Stimulated activated CD4-positive, alpha-beta T cell treated with anti-CD3 and anti-CD28 coated beads, Interleukin-15, amount 100 ng/mL, for 48 hours (primary cell): ENCODE data around the gene C8A.

ENCODE experiments used
- DNase-seq, 2 donors: peaks; one replicate each; pipeline ENCODE4 v3.0.0-alpha.2; 2020; ENCODE audit warnings: low read depth in 2 of 2

The C8A gene

DNA sequence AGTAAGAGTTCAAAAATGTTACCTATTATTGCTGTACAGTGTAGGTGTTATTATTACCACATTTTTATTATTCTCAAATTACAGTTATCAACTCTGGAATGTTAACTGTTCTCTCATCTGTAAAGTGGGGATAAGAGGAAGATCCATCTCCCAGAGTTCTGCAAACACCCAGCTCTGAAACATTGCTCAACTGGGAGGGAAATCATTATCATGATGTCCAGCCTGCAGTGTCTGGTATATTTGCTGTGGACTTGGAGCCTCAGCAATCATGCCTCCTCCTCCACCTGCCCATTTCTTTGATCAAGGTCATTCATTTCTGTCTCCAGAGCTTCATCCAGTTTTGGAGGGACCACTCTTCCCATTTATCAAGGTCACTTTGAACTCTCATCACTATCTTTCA lies 39.4 kb downstream of the C8A start:
- no peak for DNase-seq

DNA sequence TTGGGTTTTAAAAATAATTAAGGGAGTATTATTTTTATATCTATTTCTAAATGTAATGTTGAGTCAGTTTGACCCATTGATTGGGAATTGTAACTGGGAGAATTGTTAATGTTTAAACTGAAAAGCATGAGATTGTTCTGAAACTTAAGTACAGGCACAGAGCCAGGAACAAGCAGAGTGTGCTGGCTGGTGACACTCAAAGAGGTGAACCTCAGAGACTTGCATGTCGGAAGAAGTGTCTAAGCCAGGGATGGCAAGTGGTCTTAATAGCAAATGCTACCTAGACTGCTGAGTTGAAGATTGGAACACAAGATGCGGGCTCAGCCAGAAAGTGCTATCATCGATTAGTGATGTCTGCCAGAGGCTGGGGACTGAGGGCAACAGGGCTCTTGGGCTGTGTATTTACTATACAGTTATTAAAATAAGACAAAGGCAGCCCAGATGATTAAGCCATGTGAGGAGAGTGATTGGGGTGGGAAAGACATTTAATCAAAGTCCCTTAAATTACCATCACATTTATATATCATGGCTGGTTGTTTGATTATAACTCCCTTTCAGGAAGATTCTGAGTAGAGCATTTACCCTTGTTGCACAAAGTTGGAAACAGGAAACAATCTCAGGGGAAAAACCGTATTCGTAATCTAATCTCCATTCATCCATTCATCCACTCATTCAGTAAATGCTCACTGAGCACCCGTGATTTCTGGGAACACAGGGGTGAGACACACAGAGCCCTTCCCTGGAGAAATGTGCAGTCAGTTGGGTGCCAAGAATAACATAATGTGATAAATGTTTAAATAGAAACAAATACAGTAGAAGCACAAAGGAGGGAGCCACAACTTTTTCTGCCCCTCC lies 42.8 kb downstream of the C8A start:
- no peak for DNase-seq

DNA sequence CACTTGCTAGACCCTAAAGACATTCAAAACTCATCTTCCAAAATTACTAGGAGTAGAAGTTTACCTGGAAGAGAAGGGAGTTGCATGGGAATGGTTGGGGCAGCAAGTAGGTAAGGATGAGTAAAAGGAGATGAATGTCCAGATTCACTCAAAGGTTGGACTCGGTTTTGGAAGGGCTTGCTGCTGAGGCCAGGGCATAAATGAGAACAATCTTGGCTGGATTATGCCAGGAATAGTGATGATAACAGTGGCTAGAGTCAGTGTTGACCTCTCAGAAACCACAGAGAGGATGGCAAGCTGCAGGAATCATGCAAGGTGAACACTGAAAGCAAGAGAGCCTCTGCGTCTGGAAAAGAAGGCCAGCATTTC lies 43.4 kb downstream of the C8A start:
- DNase-seq, result no peak

DNA sequence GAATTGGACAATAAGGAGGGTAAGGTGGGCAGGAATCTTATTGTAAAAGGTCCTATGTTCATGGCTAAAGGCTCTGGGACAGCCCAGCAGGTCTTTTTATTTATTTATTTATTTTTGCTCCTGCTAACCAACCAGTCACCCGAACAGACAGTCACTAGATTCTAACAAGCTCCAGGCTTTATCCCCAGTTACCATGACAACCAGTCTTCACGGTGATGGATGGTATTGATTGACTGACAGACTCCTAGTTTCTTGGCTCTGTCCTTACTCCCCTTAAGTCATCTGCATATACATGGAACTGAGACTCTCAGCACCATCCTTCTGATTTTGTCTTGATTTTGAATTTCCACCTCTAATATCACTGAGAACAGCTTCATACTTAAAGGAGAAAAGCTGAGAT lies 44.3 kb downstream of the C8A start:
- DNase-seq, result no peak

DNA sequence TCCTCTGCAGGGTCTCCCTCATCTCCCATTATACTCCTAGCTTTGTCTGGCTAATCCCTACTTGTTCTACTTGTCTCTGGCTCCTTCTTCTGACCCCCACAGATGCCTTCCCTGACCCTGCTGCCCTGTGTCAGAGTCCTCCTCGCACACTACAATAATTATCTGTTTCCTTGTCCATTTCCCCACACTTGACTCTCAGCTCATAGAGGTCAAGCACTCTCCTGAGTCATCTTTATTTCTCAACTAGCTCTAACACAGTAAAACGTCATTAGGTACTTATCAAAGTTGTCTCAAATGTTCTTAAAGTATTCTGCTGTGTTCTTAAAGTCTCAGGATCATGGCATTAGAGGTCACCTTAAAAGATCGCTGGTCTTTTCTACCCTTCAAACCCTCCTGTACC lies 47.1 kb downstream of the C8A start:
- DNase-seq, result no peak

DNA sequence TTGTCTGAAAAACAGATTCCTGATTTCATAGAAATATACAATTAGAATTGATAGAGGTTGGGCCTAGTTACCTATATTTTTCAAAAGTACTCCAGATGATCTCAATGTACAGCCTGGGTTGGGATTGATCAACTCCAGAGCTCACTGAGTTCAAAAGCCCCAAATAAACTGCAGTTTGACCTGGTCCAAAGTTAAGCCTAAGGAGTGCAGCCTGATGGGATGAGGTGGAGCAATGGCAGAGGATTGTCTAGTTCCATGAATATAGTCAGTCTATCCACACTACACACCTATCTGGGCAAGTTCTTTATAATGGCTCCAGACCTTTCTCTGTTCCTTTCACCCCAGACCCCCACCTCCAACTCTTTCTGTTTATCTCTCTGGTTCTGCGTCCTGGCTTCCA lies 49.2 kb downstream of the C8A start:
- DNase-seq, result no peak

DNA sequence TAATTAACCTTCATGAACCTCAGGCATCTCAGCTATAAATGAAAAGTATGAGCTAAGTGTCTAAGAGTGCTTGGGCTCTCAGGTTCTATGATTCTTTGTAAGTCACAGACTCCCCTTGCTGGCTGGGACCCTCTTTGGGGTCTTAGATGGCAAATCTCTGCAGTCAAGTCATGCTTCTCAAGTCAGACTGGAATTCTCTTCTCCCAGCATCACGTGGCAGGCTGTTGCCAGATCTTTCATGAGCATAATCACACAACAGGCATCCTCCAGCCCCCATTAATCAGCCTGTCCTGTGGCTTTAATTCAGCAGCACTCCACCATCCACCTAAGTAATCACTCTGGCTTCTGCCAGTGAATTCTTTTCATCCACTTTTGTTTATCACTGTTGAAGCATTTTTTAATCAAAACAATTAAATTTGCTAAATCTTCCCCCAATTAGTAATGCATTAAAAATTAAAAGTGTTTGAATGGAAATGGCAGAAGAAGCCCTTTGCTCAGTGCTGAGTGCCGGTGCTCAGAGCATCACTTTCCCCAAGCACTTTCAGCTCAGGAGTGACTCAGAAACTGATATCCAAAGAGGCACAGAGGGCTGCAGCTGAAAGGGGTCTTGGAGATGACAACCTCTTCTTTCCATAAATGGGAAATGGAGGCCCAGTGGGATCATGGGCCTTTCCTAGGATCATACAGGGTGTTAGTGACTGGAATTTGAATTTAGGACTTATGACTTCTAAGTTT lies 50.2 kb downstream of the C8A start:
- DNase-seq, result no peak

DNA sequence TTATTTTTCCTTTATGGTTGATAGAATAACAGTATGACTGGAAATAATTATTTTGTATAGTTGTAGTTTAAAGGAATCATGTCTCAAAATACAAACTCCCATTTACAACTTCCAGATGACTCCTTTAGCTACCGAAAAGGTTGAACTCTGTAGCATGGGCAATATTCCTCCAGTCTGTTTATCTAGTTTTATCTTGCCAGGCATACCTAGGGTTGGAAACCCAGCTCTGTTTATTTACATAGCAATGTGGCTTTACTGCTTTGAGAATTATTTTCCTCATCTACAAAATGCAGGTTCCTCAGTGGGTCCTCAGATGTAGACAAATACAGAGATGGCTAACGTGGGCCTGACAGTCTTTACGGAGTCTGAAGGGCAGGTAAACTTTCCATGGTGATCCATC lies 51.1 kb downstream of the C8A start:
- DNase-seq, result no peak

DNA sequence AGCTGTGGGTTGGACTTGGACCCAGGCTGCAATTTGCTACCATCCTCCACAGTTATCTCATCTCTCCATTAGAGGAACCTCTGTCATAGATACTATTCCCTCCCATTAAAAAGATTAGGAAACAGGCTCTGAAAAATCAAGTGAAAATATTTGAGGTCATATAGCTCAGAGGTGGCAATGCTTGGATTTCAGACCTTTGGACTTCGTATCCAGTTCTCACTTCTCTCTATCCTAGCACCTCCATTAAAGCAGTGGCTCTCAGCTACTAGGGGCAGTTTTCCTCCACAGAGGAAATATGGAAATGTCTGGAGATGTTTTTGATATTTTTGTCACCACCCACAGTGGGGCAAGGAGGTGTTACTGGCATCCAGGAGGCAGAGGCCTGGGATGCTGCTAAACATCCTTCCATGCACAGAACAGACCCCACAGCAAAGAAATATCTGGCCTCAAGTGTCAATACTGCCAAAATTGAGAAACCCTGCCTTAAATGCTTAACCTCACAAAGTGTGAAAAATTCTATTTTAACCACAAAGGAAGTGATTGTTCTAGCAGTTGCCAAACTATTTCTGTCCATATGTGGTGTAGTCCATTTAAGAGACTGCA lies 54.1 kb downstream of the C8A start:
- DNase-seq, result no peak

DNA sequence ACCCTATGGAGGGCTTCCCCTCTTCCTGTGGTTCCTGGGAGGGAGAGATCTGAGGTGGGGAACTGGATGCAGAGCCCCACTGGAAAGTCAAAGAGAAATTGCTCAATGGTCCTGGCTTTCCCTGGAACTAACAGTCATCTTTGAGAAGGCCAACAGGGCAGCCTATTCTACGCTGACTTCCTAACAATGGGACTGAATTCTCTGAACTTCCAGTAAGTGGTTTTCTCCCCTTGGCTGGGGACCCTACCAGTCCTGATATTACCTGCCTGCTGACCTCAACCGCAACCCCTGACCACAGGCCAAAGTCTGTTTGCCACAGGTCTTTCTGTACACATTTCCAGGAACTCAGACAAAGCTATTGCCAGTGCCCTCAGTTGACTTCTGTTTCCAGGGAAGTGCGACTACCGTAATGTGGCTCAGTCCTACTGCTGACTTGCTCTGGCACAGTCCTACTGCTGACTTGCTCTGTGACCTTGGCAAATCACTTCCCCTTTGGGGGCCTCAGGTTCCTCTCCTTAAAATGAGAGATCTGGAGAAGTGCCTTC lies 55.9 kb downstream of the C8A start:
- DNase-seq, result no peak

DNA sequence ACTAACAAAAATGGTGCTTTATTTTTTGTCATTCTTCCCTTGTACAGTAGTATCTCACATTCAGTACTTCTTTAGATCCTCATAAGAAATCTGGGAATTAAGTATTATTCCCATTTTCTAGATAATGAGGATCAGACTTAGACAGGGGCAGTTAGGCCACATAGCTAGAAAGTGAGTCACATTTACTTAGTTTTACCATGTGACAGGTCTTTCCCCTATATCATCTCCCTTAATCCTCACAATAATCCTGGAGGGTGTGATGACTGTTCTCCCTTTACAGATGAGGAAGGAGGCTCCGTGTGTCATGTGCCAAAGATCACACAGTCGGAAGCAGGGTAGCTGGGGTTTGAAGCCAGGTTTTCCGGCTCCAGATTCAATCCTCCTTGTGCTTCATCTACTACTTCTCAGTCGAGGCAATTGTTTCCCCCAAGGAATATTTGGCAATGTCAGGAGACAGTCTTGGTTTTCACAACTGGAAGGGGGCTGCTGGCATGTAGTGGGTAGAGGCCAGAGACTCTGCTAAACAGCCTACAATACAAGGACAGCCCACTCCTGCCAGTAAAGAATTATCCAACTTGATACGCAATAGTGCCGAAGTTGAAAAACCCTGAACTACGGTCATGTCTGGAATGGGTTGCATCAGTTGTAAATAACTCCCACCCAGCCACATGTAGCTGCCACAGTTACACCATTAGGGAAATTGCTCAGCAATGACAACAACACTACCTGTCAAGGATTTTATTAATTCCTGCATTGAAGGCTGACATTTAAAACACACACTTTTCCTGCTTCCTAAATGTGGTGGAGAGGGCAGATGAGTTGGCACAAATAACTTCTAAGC lies 56.7 kb downstream of the C8A start:
- DNase-seq, result no peak

DNA sequence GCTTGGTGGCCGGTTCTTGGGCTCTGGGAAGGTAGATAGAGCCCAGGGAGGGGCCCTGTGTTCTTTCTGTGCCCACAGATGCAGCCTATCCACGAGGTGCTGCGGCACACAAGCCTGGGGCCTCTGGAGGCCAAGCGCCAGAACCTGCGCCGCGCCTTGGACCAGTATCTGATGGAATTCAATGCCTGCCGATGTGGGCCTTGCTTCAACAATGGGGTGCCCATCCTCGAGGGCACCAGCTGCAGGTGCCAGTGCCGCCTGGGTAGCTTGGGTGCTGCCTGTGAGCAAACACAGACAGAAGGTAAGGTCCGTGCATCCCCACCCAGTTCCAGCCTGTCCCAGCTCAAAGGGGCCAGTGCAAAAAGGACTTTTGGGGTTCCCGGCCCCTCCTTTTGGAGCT lies 57.7 kb downstream of the C8A start:
- no peak for DNase-seq

DNA sequence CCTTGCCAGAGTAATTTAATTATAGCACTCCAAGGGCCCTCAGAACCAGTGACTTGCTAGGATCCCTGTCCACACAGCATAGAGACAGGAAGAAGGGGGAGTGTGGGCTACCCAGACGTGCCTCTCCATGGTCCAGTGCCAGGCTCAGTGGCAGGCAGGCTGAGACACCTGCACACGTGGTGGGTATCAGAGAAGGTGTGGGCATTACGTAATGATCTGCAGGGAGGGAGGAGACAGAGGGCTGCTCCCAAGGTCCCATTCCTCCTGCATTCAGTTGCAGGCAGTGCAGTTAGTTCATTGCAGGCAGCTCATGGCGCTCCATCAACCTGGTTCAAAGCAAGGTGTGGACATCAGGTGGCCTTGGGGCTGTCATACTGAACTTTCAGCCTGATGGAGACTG lies 61.4 kb downstream of the C8A start:
- DNase-seq, result no peak

DNA sequence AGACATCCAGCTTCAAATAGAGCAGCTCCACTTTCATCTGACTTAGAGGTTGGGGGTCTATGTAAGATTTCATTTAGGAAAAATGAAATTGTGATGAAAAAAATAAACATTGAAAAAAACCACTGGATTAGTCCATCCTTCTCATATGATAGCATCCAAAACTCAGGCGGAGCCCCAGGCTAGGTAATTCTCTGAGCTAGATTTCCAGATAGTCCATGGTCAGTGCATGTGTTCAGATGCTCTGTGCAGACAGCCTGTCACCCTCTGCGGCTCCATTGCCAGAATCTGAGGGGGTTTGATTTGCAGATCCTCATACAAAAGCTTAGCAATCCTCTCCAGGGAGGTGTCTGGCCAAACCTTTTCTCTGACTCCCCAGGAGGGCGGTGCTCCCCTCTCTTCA lies 62.0 kb downstream of the C8A start:
- DNase-seq, result no peak

DNA sequence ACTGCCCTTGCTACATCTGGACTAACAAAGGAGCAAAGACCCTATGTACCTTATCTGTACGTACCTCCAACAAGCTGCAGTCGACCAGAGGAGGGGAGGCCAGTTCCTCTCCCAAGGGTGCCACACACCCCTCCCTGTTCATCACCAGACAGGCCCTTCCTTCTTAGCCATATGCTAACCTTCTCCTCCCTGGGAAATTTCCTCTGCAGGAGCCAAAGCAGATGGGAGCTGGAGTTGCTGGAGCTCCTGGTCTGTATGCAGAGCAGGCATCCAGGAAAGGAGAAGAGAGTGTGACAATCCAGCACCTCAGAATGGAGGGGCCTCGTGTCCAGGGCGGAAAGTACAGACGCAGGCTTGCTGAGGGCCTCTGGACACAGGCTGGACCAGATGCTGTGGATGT lies 62.8 kb downstream of the C8A start:
- no peak for DNase-seq

DNA sequence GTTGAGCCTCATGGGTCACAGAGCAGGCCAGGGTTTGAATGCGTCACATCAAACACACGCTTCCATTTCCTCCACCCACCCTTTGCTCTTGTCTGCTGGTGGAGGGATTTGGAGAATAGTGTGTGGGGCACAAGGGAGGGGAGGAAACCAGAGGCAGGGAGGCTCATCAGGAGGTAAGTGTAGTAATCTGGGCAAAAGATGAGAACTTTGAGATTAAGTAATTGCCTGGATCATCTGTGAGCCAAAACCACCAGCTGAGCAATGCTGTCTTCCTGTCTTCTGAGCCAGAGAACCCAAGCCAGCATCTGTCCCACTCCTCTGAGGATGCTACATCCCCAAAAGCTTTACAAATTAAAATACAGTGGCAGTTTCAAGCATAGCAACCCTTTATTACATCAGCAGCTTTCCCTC lies 66.0 kb downstream of the C8A start:
- DNase-seq, result no peak

DNA sequence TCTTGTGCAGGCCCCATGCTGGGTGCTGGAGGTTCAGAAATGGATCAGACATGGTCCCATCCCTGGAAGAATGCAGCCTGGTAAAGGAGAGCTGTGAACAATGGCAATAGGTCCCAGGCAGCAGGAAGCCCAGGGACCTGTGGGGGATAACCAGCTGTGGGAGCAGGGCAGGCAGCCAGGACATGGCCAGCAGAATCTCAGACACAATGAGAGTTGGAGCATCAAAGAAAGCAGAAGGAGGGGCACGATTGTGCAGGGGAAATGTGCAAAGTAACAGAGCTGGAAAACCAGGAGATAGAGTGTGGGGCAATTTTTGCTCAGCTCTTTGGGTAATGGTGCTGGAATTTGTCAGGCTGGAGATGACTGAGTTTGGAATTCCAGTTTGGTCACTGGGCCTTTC lies 66.9 kb downstream of the C8A start:
- DNase-seq, result no peak

DNA sequence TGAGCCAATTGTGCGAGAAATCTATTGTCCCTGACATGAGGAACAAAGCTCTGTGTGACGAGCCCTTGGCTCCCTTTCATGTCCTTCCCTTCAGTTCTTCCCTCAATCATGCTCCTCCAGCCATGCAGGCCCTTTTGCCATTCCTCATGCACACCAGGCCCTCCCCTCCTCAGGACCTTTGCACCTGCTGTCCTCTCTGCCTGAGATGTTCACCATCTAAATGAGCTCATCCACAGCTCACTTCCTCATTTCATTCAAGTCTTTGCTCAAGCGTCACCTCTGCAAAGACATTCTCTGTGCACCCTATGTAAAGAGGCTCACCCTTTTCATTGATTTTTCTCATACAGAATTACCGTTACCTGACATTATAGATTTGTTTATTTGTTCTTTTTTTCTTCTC lies 67.5 kb downstream of the C8A start:
- DNase-seq, result no peak

DNA sequence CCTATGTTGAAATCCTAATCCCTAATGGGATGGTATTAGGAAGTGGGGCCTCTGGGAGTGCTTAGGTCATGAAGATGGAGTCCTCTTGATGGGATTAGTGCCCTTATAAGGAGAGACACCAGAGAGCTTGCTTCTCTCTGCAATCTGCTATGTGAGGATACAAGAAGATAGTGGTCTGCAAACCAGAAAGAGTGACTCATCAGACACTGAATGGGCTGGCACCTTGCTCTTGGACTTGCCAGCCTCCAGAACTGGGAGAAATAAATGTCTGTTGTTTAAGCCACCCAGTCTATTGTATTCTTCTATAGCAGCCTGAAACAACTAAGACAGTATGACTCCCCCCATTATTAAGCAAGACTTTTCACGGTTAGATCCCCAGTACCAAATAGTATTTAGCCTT lies 67.9 kb downstream of the C8A start:
- DNase-seq, result no peak

DNA sequence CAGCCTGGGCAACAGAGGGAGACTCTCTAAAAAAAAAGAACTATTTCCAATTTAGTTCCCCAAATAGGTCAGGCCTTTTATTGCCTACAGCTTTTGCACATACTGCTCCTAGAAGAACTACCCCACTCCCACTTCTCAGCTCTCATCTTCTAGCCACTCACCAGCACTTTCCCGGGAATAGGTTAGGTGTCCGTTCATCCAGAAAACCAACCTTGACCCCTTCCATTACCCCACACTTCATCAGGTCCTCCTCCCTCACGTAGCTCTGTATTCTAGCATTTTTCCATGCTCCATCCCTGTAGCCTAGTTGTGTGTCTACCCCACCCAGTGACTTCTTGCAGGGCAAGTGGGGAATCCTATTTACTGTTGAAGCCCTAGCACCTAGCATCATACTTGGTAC lies 68.6 kb downstream of the C8A start:
- no peak for DNase-seq

DNA sequence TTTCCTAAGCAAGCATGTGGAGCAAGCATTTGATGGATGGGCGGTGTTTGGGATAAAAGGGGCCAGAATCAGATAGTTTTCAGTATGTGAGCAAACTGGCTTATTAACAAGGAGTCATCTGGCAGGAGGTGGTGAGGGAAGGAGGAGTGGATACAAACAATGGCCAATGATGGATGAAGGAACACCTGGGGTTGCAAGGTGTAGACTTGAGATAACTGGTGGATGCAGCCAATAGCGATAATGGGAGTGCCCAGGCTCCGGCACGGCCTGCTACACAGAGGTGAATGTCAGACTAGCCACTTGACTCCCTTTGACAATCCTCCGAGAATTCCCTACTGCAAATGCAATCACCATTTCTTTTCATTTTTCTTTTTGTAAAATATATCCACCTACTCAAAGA lies 69.5 kb downstream of the C8A start:
- no peak for DNase-seq

DNA sequence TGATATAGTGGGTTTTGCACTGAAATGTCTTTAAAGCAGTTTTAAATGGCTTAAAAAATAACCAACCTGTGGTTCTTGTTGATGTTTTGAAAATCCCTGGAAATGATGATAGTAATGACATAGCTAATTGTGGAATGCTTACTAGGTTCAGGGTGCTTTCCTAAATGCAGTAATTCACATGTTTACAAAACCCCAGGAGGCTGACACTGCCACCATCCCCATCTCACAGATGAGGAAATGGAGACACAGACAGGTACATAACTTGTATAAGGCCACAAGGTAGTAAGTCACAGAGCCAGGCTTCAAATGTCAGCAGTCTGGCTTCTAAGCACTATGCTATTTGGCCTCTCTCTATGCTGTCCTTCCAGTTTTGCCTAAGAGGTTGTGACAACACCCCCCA lies 70.6 kb downstream of the C8A start:
- no peak for DNase-seq
